Adrenal gland (tissue), 12 donors: ENCODE data around the gene PLPPR2. TPM values are rescaled to one million over a fixed set of nuclear protein-coding genes. Genes with fewer than 3 reads are reported as not detected.
A peak's percentile ranks its signal among the peaks of the same experiment; 100 is the strongest.

Source experiments
- DNase-seq, 7 donors: peaks; one replicate each; pipeline ENCODE4 v3.0.0-alpha.2; 2019 to 2020
- H3K27ac ChIP-seq, 5 donors: fragments of 200-600 bp; sonication (generic) in 4 of 5; 1 replicate in 3 of 5; 2 replicates in 2 of 5; pipeline versions ENCODE4 v1.5.1 to v1.8.0; 2016 to 2020; ENCODE audit warnings: mild to moderate bottlenecking in 1 of 5
- H3K27me3 ChIP-seq: fragments of 200-600 bp; 2 replicates; pipeline ENCODE4 v1.8.0; 2021
- H3K36me3 ChIP-seq, 2 donors: fragments of 200-600 bp; replicated peaks in 1 of 2; 1 replicate in 1 of 2; 2 replicates in 1 of 2; pipeline versions ENCODE4 v1.5.1 to v1.8.0; 2018 to 2022
- H3K4me1 ChIP-seq, 2 donors: fragments of 200-600 bp; replicated peaks in 1 of 2; 1 replicate in 1 of 2; 2 replicates in 1 of 2; pipeline versions ENCODE4 v1.5.1 to v1.8.0; 2018 to 2021
- H3K4me3 ChIP-seq, 4 donors: fragments of 200-600 bp; sonication (generic) in 3 of 4; one replicate each; pipeline ENCODE4 v1.5.1; 2016 to 2018
- H3K9me3 ChIP-seq, 3 donors: fragments of 200-600 bp; sonication (generic) in 1 of 3; replicated peaks in 1 of 3; 1 replicate in 2 of 3; 2 replicates in 1 of 3; pipeline versions ENCODE4 v1.5.1 to v1.8.0; 2016 to 2021
- CTCF ChIP-seq, 6 experiments: fragments of 450-650 bp in 4 of 6; fragments of 200-600 bp in 2 of 6; sonication (generic) in 1 of 6; IDR thresholded peaks; 1 replicate in 5 of 6; 2 replicates in 1 of 6; pipeline versions ENCODE4 v1.5.1 to v1.8.0; 2016 to 2021; ENCODE audit warnings: antibody characterized with exemption in 6 of 6, mild to moderate bottlenecking in 2 of 6, moderate library complexity in 1 of 6
- POLR2A ChIP-seq, 2 donors: fragments of 450-650 bp; IDR thresholded peaks; one replicate each; pipeline ENCODE4 v1.6.1; 2017; ENCODE audit warnings: antibody characterized with exemption in 2 of 2, mild to moderate bottlenecking in 2 of 2, moderate library complexity in 1 of 2
- WGBS, 4 donors: extraction: QIAGEN DNeasy Blood & Tissue Kit in 2 of 4; methylation state at CpG; one replicate each; pipeline versions ENCODE4 v1.1.5 to v1.1.7; 2013 to 2017; 5-methylcytosine and 5-hydroxymethylcytosine counted together
- intact Hi-C, 2 donors: fragments of 100-400 bp; cut with DNase I; formaldehyde crosslinking; loops; one replicate each; pipeline versions ENCODE4 v1.14.1 to v1.15.0; 2022 to 2023
- polyA plus RNA-seq, 3 donors: library from polyadenylated mRNA; stranded (reverse); fragments of 200-250 nt in 2 of 3; fragments of 350-450 nt in 1 of 3; fragmentation: Illumina TruSeq in 1 of 3; extraction: RNeasy Lipid Tissue Mini Kit (QIAGEN cat#74804) in 1 of 3; gene quantifications; one replicate each; pipeline ENCODE4 v1.2.3, GENCODE V29; 2013 to 2014
- total RNA-seq, 9 donors: library from RNA; depleted of rRNA in 4 of 9; stranded (reverse); fragments of >200 nt in 4 of 9; fragments of 120-200 nt in 1 of 9; fragmentation: NEBNext Ultra II Directional in 1 of 9; extraction: Animal tissue kit (Norgen Biotek cat#: 25700) in 1 of 9; gene quantifications; one replicate each; pipeline versions ENCODE4 v1.1.0 to v1.2.4, GENCODE V29; 2013 to 2023
- donor health status: healthy with polysubstance abuse.
- donor health status: Bipolar disorder and iron deficiency.
- donor health status: DM: yes; HTN: yes; CAD: no.
- donor health status: DM: no; HTN: no; CAD: no.
- donor health status: DM: no; HTN: no; CAD: no.
- donor health status: DM: yes; HTN: yes; CAD: no.

PLPPR2 gene
- total and polyA plus RNA-seq, 12 donors = 8.5 to 57.0 (median 41.3) TPM

DNA sequence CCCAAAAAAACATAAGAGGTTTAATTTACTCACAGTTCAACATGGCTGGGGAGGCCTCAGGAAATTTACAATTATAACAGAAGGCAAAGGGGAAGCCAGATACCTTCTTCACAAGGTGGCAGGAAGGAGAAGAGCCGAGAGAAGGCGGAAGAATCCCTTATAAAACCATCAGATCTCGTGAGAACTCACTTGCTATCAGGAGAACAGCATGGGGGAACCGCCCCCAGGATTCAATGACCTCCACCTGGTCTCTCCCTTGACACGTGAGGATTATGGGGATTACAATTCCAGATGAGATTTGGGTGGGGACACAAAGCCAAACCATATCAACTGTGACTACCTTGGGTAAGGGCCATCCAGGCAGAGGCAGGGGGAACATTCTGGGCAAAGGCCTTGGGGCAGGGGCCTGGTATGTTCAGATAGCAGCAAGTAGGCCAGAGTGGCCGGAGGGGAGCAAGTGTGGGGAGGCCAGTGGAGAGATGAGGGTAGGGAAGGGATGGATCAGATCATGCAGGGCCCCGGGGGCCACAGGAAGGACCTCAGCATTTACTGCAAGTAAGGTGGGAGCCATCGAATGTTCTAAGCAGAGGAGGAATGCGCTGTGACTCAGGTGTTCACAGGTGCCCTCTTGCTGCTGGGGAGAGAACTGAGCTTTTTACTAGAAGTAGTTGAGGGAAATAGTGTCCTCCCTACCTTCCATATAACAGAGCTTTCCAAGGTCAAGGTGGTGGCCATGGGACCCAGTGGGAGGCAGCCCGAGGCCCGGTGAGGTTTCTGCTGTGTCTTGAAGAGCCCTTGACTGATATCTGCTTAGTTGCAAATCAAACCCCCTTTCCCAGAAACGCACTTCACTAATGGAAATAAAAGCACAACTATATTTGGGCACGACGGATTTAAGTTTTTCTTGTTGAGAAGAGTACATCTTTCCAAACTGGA lies 33.8 kb upstream of the PLPPR2 start:
- Histone ChIP-seq H3K9me3 (no peaks in the 10 kb centered on the region), H3K27me3 (no peaks in the 10 kb centered on the region), H3K27ac (no peak overlapping the region), H3K4me3 (no peak overlapping the region), H3K4me1 (peaks cover 12 to 18% of the 10 kb centered on the region in 2 donors), H3K36me3 (no peaks in the 10 kb centered on the region)
- DNase-seq = no peak
- WGBS, 4 donors = 67 to 77% (median 72%) methylated on average over 14 of the region's 14 CpGs
- intact Hi-C loops = no loop called here
- TF ChIP-seq CTCF (IDR thresholded peaks at IDR 0.05) (no peak), POLR2A (IDR thresholded peaks at IDR 0.05) (no peak)

GRCh38 chr19:11322269-11323024 lies 32.8 kb upstream of the PLPPR2 start:
- Histone ChIP-seq H3K4me1 (peaks cover 12 to 18% of the 10 kb centered on the region in 2 donors), H3K27ac (no peak overlapping the region), H3K9me3 (no peaks in the 10 kb centered on the region), H3K4me3 (no peak overlapping the region), H3K27me3 (no peaks in the 10 kb centered on the region), H3K36me3 (peaks cover 0 to 9% of the 10 kb centered on the region in 2 donors)
- intact Hi-C loops = no loop called here
- no peak for DNase-seq
- WGBS, 4 donors = 58 to 72% (median 64%) methylated on average over 7 of the region's 7 CpGs
- TF ChIP-seq POLR2A (IDR thresholded peaks at IDR 0.05) (no peak), CTCF (IDR thresholded peaks at IDR 0.05) (no peak)

DNA sequence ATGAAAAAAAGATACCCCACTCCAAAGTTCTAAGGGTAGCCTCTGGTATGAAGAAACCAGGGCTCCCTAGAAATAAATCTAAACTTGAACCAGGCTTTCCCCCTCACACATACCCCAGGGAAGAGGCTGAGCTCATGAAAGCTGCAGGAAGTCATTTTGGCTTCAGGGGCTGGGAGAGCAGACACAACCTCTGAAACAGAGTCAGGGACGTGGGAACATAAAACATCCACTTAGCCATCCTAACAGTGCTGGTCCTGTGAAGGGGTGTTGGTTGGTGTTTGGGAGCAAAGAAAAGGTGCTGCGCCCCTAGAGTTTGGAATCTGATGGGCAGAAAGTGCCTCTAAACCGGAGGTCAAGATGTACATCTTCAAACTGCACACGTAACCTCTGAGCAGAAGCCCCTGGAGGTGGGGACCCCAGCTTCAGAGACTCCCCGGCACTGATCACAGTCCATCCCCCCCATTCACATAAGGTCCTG lies 31.6 kb upstream of the PLPPR2 start:
- Histone ChIP-seq H3K9me3 (no peaks in the 10 kb centered on the region), H3K36me3 (peaks cover 0 to 9% of the 10 kb centered on the region in 2 donors), H3K4me1 (peaks cover 12 to 18% of the 10 kb centered on the region in 2 donors), H3K27ac (peak overlapping the region in 3 of 5 donors; percentile 20 to 84 (median 74)), H3K27me3 (no peaks in the 10 kb centered on the region), H3K4me3 (no peak overlapping the region)
- intact Hi-C loops = no loop called here
- WGBS, 4 donors = 60 to 75% (median 68%) methylated on average over 4 to 5 of the region's 5 CpGs
- DNase-seq = no peak
- TF ChIP-seq POLR2A (IDR thresholded peaks at IDR 0.05) = no peak
- TF ChIP-seq CTCF (IDR thresholded peaks at IDR 0.05) = no peak

GRCh38 chr19:11324079-11324661 lies 31.1 kb upstream of the PLPPR2 start:
- 30 to 59% (median 38%) methylated on average over 9 to 10 of the region's 10 CpGs for WGBS, 4 donors
- Histone ChIP-seq H3K27ac (peak overlapping the region in 3 of 5 donors; percentile 25 to 84 (median 74)), H3K9me3 (no peaks in the 10 kb centered on the region), H3K27me3 (no peaks in the 10 kb centered on the region), H3K36me3 (peaks cover 0 to 9% of the 10 kb centered on the region in 2 donors), H3K4me1 (peaks cover 12 to 18% of the 10 kb centered on the region in 2 donors), H3K4me3 (no peak overlapping the region)
- TF ChIP-seq POLR2A (IDR thresholded peaks at IDR 0.05) (no peak), CTCF (IDR thresholded peaks at IDR 0.05) (no peak)
- DNase-seq = peak in 6 of 7 donors; percentile 69 to 89 (median 72)
- intact Hi-C loops = no loop called here
